B cell (primary cell): Measurements from ENCODE around the gene CAMK2A.

Source experiments
- CTCF ChIP-seq: fragments of 200-600 bp; IDR thresholded peaks from one replicate; pipeline ENCODE4 v1.8.0; 2022; ENCODE audit warnings: antibody characterized with exemption, mild to moderate bottlenecking
- EZH2 ChIP-seq: IDR thresholded peaks from 2 replicates; pipeline ENCODE4 v1.6.1; 2012; ENCODE audit warnings: borderline replicate concordance, low read depth, mild to moderate bottlenecking, moderate library complexity, low read length; ENCODE audit not compliant: insufficient read depth, poor library complexity, severe bottlenecking

GRCh38 chr5:150261231-150261630 is 28.3 kb downstream of the CAMK2A start:
- TF ChIP-seq CTCF (no peak), EZH2 (no peak)
